Thymus (tissue), 11 donors: ENCODE results near the gene COL1A1. TPM values are rescaled to one million over a fixed set of nuclear protein-coding genes. Genes with fewer than 3 reads are reported as not detected.

Experiments
- DNase-seq, 9 donors: peaks; one replicate each; pipeline ENCODE4 v3.0.0-alpha.2; 2013; ENCODE audit warnings: low spot score in 9 of 9, low read depth in 6 of 9, missing footprints in 1 of 9
- H3K27ac ChIP-seq, 2 donors: one replicate each; pipeline ENCODE4 v1.5.1; 2013; ENCODE audit warnings: control low read depth in 1 of 2, low read depth in 1 of 2, low read length in 1 of 2, mild to moderate bottlenecking in 1 of 2, moderate library complexity in 1 of 2
- H3K27me3 ChIP-seq, 2 donors: one replicate each; pipeline ENCODE4 v1.5.1; 2013; ENCODE audit warnings: low read length in 1 of 2; ENCODE audit not compliant: control insufficient read depth in 2 of 2, insufficient read depth in 1 of 2
- H3K36me3 ChIP-seq, 2 donors: one replicate each; pipeline ENCODE4 v1.5.1; 2013; ENCODE audit warnings: low read length in 1 of 2, mild to moderate bottlenecking in 1 of 2, moderate library complexity in 1 of 2; ENCODE audit not compliant: control insufficient read depth in 2 of 2, insufficient read depth in 2 of 2
- H3K4me1 ChIP-seq, 2 donors: one replicate each; pipeline ENCODE4 v1.5.1; 2013; ENCODE audit warnings: low read length in 2 of 2; ENCODE audit not compliant: control insufficient read depth in 2 of 2, insufficient read depth in 2 of 2
- H3K4me3 ChIP-seq, 2 donors: one replicate each; pipeline ENCODE4 v1.5.1; 2013; ENCODE audit warnings: low read length in 2 of 2, control low read depth in 1 of 2, mild to moderate bottlenecking in 1 of 2
- H3K9me3 ChIP-seq, 2 donors: one replicate each; pipeline ENCODE4 v1.5.1; 2013; ENCODE audit warnings: low read length in 1 of 2, mild to moderate bottlenecking in 1 of 2; ENCODE audit not compliant: control insufficient read depth in 2 of 2, insufficient read depth in 1 of 2
- WGBS: extraction: QIAGEN DNeasy Blood & Tissue Kit; methylation state at CpG from one replicate; pipeline ENCODE4 v1.1.7; 2013; 5-methylcytosine and 5-hydroxymethylcytosine counted together
- polyA plus RNA-seq: library from polyadenylated mRNA; stranded (reverse); fragments of 200-250 nt; gene quantifications from one replicate; pipeline ENCODE4 v1.2.3, GENCODE V29; 2013
- total RNA-seq: library from RNA; stranded (reverse); fragments of 120-200 nt; gene quantifications from one replicate; pipeline ENCODE4 v1.2.4, GENCODE V29; 2013
- donor health status: healthy.

COL1A1 gene
- total and polyA plus RNA-seq, 2 donors, result 14.4 to 29.5 TPM

GRCh38 chr17:50154604-50155003 is 46.8 kb downstream of the COL1A1 start:
- Histone ChIP-seq H3K36me3 (no peaks in the 10 kb centered on the region), H3K4me3 (no peak overlapping the region), H3K4me1 (peaks cover 11 to 23% of the 10 kb centered on the region in 2 donors), H3K27ac (peak overlapping the region in 1 of 2 donors; percentile 15), H3K9me3 (no peaks in the 10 kb centered on the region), H3K27me3 (peaks cover 0 to 2% of the 10 kb centered on the region in 2 donors)
- DNase-seq, result no peak
- 50% methylated on average over 1 of the region's 1 CpG for WGBS

DNA sequence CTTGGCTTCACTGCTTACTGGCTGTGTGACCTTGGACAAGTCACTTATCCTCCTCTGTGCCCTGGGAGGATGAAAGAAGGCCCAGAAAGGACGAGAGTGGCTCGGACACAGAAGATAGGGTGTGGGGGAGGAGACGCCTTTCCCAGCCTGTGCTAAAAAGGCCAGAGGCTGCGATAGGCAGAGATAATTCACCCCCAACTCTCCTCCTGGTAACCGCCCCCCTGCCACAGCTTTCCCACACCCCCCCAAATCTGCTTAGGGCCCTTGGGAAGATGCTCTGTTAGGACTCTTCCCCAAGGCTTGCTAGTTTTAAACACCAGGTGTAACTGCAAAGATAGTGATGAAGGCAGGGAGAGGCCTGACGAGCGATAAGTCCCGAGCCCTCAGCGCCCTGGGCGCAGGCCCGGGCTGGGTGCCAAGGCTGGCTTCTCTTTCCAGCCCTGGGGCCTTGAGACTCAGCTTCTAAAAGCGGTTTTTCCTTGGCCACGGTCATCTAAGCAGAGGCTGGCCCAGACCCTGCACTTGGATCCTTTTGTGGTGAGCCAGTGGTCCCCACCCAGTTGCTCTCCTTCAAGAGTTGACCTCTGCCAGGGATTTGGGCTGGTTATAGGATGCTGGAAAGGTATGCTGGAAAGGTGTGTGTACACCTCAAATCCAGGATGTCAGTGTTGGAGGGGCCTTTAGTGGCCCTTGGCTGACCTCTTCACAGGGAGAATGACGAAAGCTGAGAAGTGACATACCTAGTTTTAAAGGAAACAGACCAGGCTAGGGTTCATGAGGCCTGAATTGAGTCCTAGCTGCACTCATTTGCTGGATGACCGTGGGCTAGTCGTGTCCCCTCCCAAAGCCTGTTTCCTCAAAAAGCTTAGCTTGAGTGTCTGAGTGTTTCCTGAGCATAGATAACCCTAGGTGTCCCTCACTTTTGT is 47.5 kb downstream of the COL1A1 start:
- Histone ChIP-seq H3K27ac (peak overlapping the region in 1 of 2 donors; percentile 15), H3K4me1 (peaks cover 11 to 28% of the 10 kb centered on the region in 2 donors), H3K9me3 (no peaks in the 10 kb centered on the region), H3K4me3 (no peak overlapping the region), H3K27me3 (peaks cover 0 to 7% of the 10 kb centered on the region in 2 donors), H3K36me3 (no peaks in the 10 kb centered on the region)
- no peak for DNase-seq
- WGBS, result 89% methylated on average over 16 of the region's 16 CpGs

DNA sequence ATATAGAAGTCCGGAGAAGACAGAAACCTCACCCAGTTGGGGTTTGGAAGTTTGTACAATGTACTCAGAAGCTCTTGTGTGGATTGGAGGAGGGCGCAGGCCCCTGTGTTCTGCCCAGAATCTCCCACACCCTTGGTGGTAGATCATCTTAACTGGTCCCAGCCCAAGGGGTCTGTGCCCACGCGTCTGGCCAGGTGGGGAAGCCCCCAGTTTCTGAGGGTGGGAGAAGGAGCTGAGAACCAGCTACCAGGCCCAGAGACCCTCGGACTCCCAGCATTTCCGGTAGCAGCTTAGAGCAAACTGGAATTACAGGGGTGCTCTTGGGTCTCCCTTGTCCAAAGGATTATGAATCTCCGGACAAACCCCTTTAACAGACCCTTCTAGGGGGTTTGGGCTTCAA is 48.7 kb downstream of the COL1A1 start:
- Histone ChIP-seq H3K4me1 (peaks cover 15 to 38% of the 10 kb centered on the region in 2 donors), H3K9me3 (no peaks in the 10 kb centered on the region), H3K27ac (peak overlapping the region in 1 of 2 donors; percentile 52), H3K4me3 (no peak overlapping the region), H3K27me3 (peaks cover 0 to 7% of the 10 kb centered on the region in 2 donors), H3K36me3 (no peaks in the 10 kb centered on the region)
- DNase-seq, result no peak
- WGBS, result 92% methylated on average over 7 of the region's 7 CpGs

DNA sequence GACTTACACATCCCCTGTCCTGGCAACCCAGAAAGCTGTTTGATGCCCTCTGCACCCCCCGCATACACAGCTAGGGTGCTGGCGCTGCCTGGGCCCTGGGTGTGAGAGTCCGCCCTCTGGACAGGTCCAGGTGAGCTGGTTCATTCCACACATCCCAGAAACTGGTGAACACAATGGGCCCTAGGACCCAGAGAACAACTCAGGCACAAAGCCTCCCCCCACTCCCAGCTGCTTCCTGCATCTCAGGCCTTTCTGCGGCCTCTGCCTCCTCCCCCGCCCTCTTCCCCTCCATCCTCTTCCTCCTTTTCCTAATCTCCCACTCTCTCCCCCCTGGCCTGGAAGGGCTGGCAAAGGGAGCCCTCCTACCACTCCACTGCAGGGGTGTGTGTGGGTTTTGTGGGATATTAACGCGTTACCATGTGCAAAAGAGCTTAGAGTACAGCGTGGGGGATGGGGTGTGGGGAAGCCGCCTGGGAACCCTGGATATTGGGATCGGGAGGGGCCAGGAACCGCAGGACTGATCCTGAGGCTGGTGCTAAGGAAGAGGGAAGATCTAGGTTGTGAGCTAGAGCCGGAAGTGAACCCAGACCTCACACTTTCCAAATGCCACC is 49.4 kb downstream of the COL1A1 start:
- peaks cover 0 to 7% of the 10 kb centered on the region in 2 donors for H3K27me3 ChIP-seq
- no peaks in the 10 kb centered on the region for H3K36me3 ChIP-seq
- H3K4me1 ChIP-seq, result peaks cover 22 to 45% of the 10 kb centered on the region in 2 donors
- H3K27ac ChIP-seq, result peak overlapping the region; percentile 88 to 93
- H3K4me3 ChIP-seq, result peak overlapping the region; percentile 75 to 94
- no peaks in the 10 kb centered on the region for H3K9me3 ChIP-seq
- DNase-seq, result peak in 8 of 9 donors; percentile 62 to 88 (median 78)
- WGBS, result 3% methylated on average over 12 of the region's 12 CpGs

DNA sequence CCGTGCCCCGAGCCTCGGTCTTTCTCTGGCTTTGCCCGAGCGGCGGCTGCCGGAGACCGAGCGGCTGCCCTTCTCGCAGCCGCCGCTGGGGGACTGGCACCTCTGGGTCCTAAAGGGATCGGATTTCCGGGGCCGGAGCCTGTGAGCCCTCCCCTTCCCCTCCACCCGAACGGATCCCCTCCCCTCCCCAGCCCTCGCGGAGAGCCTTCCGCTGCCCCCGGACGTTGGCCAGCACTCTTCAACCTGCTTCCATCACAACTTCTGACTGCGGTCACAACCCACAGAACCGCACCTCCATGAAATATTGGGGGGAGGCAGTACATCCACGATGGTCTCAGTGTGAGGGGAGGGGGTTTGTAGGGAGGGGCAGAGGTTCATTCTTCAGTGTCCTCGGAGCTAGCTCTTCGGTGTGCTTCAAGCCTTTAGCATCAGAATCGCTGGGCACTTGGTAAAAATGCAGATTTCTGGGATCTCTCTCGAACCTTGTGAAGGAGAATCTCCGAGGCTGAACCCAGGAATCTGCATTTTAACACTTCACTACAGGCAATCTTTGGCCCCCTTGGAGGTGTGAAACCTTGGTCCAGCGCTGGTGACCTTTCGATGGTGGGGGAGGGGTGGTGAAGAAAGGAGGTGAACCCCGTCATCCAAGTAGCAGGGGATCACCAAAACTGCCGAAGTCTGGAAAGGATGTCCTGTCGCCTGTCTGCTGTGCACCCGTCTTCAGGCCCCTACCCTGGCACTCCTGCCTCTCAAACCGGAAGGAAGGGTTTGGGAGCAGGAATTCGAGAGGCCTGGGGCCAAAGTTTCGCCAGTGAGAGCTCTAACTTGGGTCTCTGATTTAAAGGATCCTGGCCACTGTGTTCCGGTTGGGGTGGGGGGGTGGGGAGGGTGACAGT is 50.1 kb downstream of the COL1A1 start:
- Histone ChIP-seq H3K9me3 (no peaks in the 10 kb centered on the region), H3K27me3 (peaks cover 0 to 7% of the 10 kb centered on the region in 2 donors), H3K4me3 (peak overlapping the region; percentile 75 to 94), H3K27ac (peak overlapping the region; percentile 88 to 93), H3K36me3 (no peaks in the 10 kb centered on the region), H3K4me1 (peaks cover 23 to 52% of the 10 kb centered on the region in 2 donors)
- DNase-seq, result peak; percentile 72 to 93 (median 81)
- WGBS, result under 1% methylated on average over 39 of the region's 40 CpGs

- H3K4me3 ChIP-seq, result peak within 1 kb of the TSS; percentile 75 to 94
- H3K36me3 ChIP-seq, result peaks cover 5% of the 10 kb centered on the region in 2 donors
- peak within 1 kb of the TSS; percentile 88 to 93 for H3K27ac ChIP-seq
- no peaks in the 10 kb centered on the region for H3K9me3 ChIP-seq
- peak in 2 of 9 donors; percentile 27 to 41 for DNase-seq
- peaks cover 0 to 7% of the 10 kb centered on the region in 2 donors for H3K27me3 ChIP-seq
- WGBS, result under 1% methylated on average over 69 of the region's 69 CpGs
- H3K4me1 ChIP-seq, result peaks cover 23 to 52% of the 10 kb centered on the region in 2 donors
Measured at GRCh38 chr17:50150354-50151040, 50.9 kb downstream of the COL1A1 start, which contains the start of gene PPP1R9B. Gene PPP1R9B (minus strand): TSS chr17:50150677. CDS start chr17:50150513, 164 bp downstream.

- Histone ChIP-seq H3K27me3 (peaks cover 0 to 7% of the 10 kb centered on the region in 2 donors), H3K9me3 (no peaks in the 10 kb centered on the region), H3K36me3 (peaks cover 12 to 13% of the 10 kb centered on the region in 2 donors), H3K4me3 (peak overlapping the region; percentile 75 to 94), H3K27ac (peak overlapping the region; percentile 55 to 88), H3K4me1 (peaks cover 23 to 48% of the 10 kb centered on the region in 2 donors)
- DNase-seq, result peak in 4 of 9 donors; percentile 39 to 73 (median 58)
- WGBS, result under 1% methylated on average over 123 of the region's 123 CpGs
Measured at GRCh38 chr17:50149417-50150353, 51.7 kb downstream of the COL1A1 start.
